ENCODE data around the gene PIM1.

The PIM1 gene

GRCh38 chr6:37150314-37150713 lies 19.6 kb upstream of the PIM1 start:
- FAIRE-seq (no peak), DNase-seq (ENCODE audit: insufficient read length, low spot score) (no peak)
- TF ChIP-seq POU2F2 (IDR thresholded peaks at IDR 0.05; ENCODE audit: low read depth, low read length) (no peak), PAX5 (IDR thresholded peaks at IDR 0.05; ENCODE audit: insufficient read depth, low read length, severe bottlenecking) (no peak), SPI1 (IDR thresholded peaks at IDR 0.05; ENCODE audit: low read depth, low read length) (no peak), POLR2A (IDR thresholded peaks at IDR 0.05; ENCODE audit: low read depth, low read length) (no peak), POLR2AphosphoS5 (IDR thresholded peaks at IDR 0.05; ENCODE audit: low read depth, low read length) (no peak), TAF1 (IDR thresholded peaks at IDR 0.05; ENCODE audit: low read depth, low read length) (no peak)

DNA sequence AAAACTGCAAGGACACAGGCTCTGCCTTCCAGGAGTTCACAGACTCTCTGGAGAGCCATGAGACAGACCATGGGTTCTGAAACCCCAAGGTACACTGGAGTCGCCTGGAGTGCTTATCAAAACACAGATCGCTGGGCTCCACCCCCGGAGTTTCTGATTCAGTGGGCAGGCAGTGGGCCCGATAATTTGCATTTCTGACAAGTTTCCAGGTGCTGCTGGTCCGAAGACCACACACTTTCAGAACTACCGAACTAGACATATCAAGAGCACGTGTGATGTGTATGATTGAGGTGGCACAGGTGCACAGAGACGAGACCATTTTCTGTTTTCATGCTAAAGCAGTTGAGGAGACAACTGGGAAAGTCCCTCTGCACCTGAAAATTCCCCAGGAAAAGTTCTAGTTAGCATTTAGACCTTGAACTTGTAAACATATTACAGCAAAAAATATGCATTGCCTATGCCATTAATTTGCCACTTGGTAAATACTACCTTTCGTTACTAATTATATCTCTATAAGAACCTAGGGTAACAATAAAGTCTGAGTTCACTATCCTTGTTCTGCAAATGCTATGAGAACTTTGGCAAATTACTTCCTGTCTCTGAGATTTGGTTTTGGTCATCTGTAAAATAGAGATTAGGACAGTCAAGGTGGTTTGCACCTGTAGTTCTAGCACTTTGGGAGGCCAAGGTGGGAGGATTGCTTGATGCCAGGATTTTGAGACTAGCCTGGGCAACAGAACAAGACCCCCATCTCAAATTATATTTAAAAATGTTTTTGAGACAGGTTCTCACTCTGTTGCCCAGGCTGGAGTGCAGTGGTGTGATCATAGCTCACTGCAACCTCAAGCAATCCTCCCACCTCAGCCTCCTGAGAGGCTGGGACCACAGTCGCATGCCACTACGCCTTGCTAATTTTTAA lies 14.3 kb upstream of the PIM1 start:
- TF ChIP-seq TAF1 (IDR thresholded peaks at IDR 0.05; ENCODE audit: low read depth, low read length) = no peak
- TF ChIP-seq POLR2AphosphoS5 (IDR thresholded peaks at IDR 0.05; ENCODE audit: low read depth, low read length) = peak; percentile 49
- TF ChIP-seq SPI1 (IDR thresholded peaks at IDR 0.05; ENCODE audit: low read depth, low read length) = peak; percentile 44; the same call in 1 of the 2 replicates
- TF ChIP-seq POU2F2 (IDR thresholded peaks at IDR 0.05; ENCODE audit: low read depth, low read length) = peak; percentile 99
- TF ChIP-seq PAX5 (IDR thresholded peaks at IDR 0.05; ENCODE audit: insufficient read depth, low read length, severe bottlenecking) = peak; percentile 52
- no peak for TF ChIP-seq POLR2A (IDR thresholded peaks at IDR 0.05; ENCODE audit: low read depth, low read length)
- DNase-seq (ENCODE audit: insufficient read length, low spot score) (no peak), FAIRE-seq (peak; percentile 96)

GRCh38 chr6:37158508-37158907 lies 11.4 kb upstream of the PIM1 start:
- no peak for TF ChIP-seq TAF1 (IDR thresholded peaks at IDR 0.05; ENCODE audit: low read depth, low read length)
- no peak for TF ChIP-seq POLR2AphosphoS5 (IDR thresholded peaks at IDR 0.05; ENCODE audit: low read depth, low read length)
- TF ChIP-seq PAX5 (IDR thresholded peaks at IDR 0.05; ENCODE audit: insufficient read depth, low read length, severe bottlenecking) = no peak
- TF ChIP-seq POLR2A (IDR thresholded peaks at IDR 0.05; ENCODE audit: low read depth, low read length) = no peak
- no peak for TF ChIP-seq POU2F2 (IDR thresholded peaks at IDR 0.05; ENCODE audit: low read depth, low read length)
- TF ChIP-seq SPI1 (IDR thresholded peaks at IDR 0.05; ENCODE audit: low read depth, low read length) = no peak
- no peak for FAIRE-seq
- DNase-seq (ENCODE audit: insufficient read length, low spot score) = no peak

GRCh38 chr6:37160922-37161778 lies 8.8 kb upstream of the PIM1 start:
- DNase-seq (ENCODE audit: insufficient read length, low spot score) (no peak), FAIRE-seq (peak; percentile 69)
- TF ChIP-seq POU2F2 (IDR thresholded peaks at IDR 0.05; ENCODE audit: low read depth, low read length) (no peak), TAF1 (IDR thresholded peaks at IDR 0.05; ENCODE audit: low read depth, low read length) (no peak), PAX5 (IDR thresholded peaks at IDR 0.05; ENCODE audit: insufficient read depth, low read length, severe bottlenecking) (no peak), POLR2A (IDR thresholded peaks at IDR 0.05; ENCODE audit: low read depth, low read length) (no peak), POLR2AphosphoS5 (IDR thresholded peaks at IDR 0.05; ENCODE audit: low read depth, low read length) (no peak), SPI1 (IDR thresholded peaks at IDR 0.05; ENCODE audit: low read depth, low read length) (no peak)

DNA sequence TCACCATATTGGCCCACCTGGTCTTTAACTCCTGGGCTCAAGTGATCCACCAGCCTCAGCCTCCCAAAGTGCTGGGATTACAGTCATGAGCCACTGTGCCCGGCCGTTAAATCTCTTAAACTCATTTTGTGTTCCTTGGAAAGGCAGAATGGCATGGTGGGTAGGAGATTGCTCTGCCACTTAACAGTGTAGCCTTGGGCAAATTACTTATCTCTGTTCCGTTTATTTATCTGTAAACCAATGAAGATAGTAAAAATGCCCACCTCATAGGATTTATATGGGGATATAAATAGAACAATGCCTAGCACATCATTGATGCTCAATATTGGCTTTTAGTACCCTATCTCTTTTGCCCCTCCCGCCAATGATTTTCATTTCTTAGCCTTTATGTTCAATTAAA lies 7.2 kb upstream of the PIM1 start:
- FAIRE-seq (no peak), DNase-seq (ENCODE audit: insufficient read length, low spot score) (no peak)
- TF ChIP-seq SPI1 (IDR thresholded peaks at IDR 0.05; ENCODE audit: low read depth, low read length) (no peak), POLR2A (IDR thresholded peaks at IDR 0.05; ENCODE audit: low read depth, low read length) (no peak), POU2F2 (IDR thresholded peaks at IDR 0.05; ENCODE audit: low read depth, low read length) (no peak), PAX5 (IDR thresholded peaks at IDR 0.05; ENCODE audit: insufficient read depth, low read length, severe bottlenecking) (no peak), POLR2AphosphoS5 (IDR thresholded peaks at IDR 0.05; ENCODE audit: low read depth, low read length) (no peak), TAF1 (IDR thresholded peaks at IDR 0.05; ENCODE audit: low read depth, low read length) (no peak)

- TF ChIP-seq SPI1 (IDR thresholded peaks at IDR 0.05; ENCODE audit: low read depth, low read length) = no peak
- TF ChIP-seq POU2F2 (IDR thresholded peaks at IDR 0.05; ENCODE audit: low read depth, low read length) = no peak
- TF ChIP-seq PAX5 (IDR thresholded peaks at IDR 0.05; ENCODE audit: insufficient read depth, low read length, severe bottlenecking) = no peak
- TF ChIP-seq POLR2AphosphoS5 (IDR thresholded peaks at IDR 0.05; ENCODE audit: low read depth, low read length) = no peak
- no peak for TF ChIP-seq POLR2A (IDR thresholded peaks at IDR 0.05; ENCODE audit: low read depth, low read length)
- TF ChIP-seq TAF1 (IDR thresholded peaks at IDR 0.05; ENCODE audit: low read depth, low read length) = no peak
- FAIRE-seq = no peak
- DNase-seq (ENCODE audit: insufficient read length, low spot score) = no peak
Observed at GRCh38 chr6:37168163-37168758, 1.7 kb upstream of the PIM1 start.

DNA sequence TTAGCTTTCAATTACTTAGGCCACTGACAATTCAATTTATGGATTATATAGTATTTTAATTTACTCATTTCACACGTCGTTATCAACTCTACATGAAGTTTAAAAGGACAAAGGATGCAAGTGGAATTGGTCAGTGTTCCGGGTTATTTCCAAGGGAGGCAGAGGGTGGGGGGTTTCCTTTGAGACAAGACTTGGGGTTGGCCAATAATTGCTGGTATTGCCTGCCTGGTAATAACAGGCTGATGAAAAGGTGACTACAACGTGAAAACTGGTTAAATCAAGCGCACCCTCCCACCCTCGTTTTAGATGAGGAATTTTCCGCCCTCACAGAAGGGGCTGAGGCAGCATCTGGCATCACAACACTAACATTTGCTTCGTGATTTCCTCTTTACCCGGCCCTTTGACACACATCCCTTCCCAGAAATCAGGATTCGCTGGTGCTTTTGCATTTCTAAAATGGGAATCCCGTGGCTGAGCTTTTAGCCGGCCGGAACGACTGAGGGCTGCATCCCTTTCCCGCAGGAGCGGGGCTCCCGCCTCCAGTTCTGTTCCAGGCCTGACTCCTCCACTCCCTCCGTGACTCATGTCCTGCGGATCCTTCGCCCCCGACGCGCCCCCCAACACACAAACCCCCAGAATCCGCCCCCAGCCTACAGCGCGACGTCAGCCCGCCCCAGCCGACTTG lies 999 bp upstream of the PIM1 start:
- DNase-seq (ENCODE audit: insufficient read length, low spot score) (no peak), FAIRE-seq (peak; percentile 81)
- no peak; the same call in 1 of the 2 replicates for TF ChIP-seq POLR2A (IDR thresholded peaks at IDR 0.05; ENCODE audit: low read depth, low read length)
- no peak for TF ChIP-seq PAX5 (IDR thresholded peaks at IDR 0.05; ENCODE audit: insufficient read depth, low read length, severe bottlenecking)
- no peak for TF ChIP-seq POU2F2 (IDR thresholded peaks at IDR 0.05; ENCODE audit: low read depth, low read length)
- no peak for TF ChIP-seq SPI1 (IDR thresholded peaks at IDR 0.05; ENCODE audit: low read depth, low read length)
